Dendritic cell treated with granulocyte-macrophage colony-stimulating factor and Interleukin-4, amounts not matched to agents 40 ng/mL and 50 ng/mL, for 4 days (primary cell): ENCODE data around the gene PDF.

Source experiments
- H3K27ac Mint-ChIP-seq: one replicate; pipeline ENCODE4 v1.8.0; 2022; ENCODE audit warnings: mild to moderate bottlenecking, mixed read lengths
- H3K27me3 Mint-ChIP-seq: one replicate; pipeline ENCODE4 v1.8.0; 2022; ENCODE audit warnings: mild to moderate bottlenecking, mixed read lengths
- H3K36me3 Mint-ChIP-seq: one replicate; pipeline ENCODE4 v1.8.0; 2022; ENCODE audit warnings: low read depth, mixed read lengths
- H3K4me1 Mint-ChIP-seq: one replicate; pipeline ENCODE4 v1.8.0; 2022; ENCODE audit warnings: low read depth, mixed read lengths
- H3K4me3 Mint-ChIP-seq: one replicate; pipeline ENCODE4 v1.8.0; 2022; ENCODE audit warnings: mild to moderate bottlenecking, moderate library complexity, mixed read lengths
- H3K9me3 Mint-ChIP-seq: one replicate; pipeline ENCODE4 v1.8.0; 2022; ENCODE audit warnings: mixed read lengths
- intact Hi-C: fragments of 100-400 bp; cut with micrococcal nuclease; formaldehyde crosslinking; loops from one replicate; pipeline ENCODE4 v1.15.0; 2022

Gene PDF

GRCh38 chr16:69350536-69351133 is 20.2 kb upstream of the PDF start:
- no peak overlapping the region for H3K27ac Mint-ChIP-seq
- H3K4me1 Mint-ChIP-seq = peaks cover 21% of the 10 kb centered on the region
- peaks cover 74% of the 10 kb centered on the region for H3K36me3 Mint-ChIP-seq

DNA sequence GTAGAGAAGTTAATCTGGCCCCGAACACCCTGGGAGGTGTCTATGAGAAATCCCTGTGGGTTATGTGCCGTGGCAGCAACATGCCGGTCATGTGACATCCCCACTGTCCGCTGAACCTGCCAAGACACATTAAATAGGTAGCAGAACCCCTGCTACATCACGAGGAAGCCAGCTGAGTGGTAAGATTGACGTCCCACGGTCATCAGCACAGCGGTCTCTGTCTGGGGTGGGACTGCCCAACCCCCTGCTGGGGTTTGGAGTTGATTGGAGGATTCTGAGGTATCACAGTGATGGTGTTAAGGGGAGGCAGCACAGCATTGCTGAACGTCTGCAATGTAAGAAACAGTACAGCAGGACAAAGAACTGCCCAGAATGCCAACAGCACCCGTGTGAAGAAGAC is 19.1 kb upstream of the PDF start:
- H3K9me3 Mint-ChIP-seq = no peaks in the 10 kb centered on the region
- H3K27me3 Mint-ChIP-seq = no peaks in the 10 kb centered on the region
- intact Hi-C loops = no loop called here
- H3K27ac Mint-ChIP-seq = no peak overlapping the region
- no peak overlapping the region for H3K4me3 Mint-ChIP-seq
- peaks cover 23% of the 10 kb centered on the region for H3K4me1 Mint-ChIP-seq
- H3K36me3 Mint-ChIP-seq = peaks cover 63% of the 10 kb centered on the region

More at GRCh38 chr16:69350536-69351133, 20.2 kb upstream of the PDF start:
- H3K4me3 Mint-ChIP-seq = no peak overlapping the region
- no peaks in the 10 kb centered on the region for H3K9me3 Mint-ChIP-seq
- intact Hi-C loops = no loop called here
- no peaks in the 10 kb centered on the region for H3K27me3 Mint-ChIP-seq

DNA sequence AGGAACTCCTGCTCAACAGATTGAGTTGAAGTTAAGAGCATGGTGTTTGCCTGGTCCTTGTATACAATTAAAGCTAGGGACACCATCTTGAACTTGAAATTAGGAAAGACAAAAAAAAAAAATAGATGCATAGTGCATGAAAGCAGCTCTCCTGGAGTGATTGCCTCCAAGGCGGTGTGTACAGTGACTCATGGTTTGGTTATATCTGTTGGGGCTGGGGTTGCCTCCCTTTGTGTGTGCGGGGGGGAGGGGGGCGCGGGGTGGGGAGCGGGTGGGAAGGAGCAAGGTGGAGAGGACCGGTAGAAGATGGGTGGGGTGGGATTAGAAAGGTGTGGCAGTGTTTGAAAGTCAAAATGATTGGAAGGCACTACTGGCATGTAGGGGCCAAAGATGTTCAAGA is 17.8 kb upstream of the PDF start:
- Mint-ChIP-seq H3K4me3 (no peak overlapping the region), H3K27ac (no peak overlapping the region), H3K27me3 (no peaks in the 10 kb centered on the region), H3K9me3 (no peaks in the 10 kb centered on the region), H3K36me3 (peaks cover 73% of the 10 kb centered on the region), H3K4me1 (peaks cover 23% of the 10 kb centered on the region)
- intact Hi-C loops = no loop called here

- peaks cover 23% of the 10 kb centered on the region for H3K4me1 Mint-ChIP-seq
- no peak overlapping the region for H3K27ac Mint-ChIP-seq
- intact Hi-C loops = no loop called here
- H3K27me3 Mint-ChIP-seq = no peaks in the 10 kb centered on the region
- no peak overlapping the region for H3K4me3 Mint-ChIP-seq
- peaks cover 73% of the 10 kb centered on the region for H3K36me3 Mint-ChIP-seq
- no peaks in the 10 kb centered on the region for H3K9me3 Mint-ChIP-seq
These were observed 16.3 kb upstream of the PDF start for GRCh38 chr16:69346683-69347082.

- Mint-ChIP-seq H3K4me1 (peaks cover 23% of the 10 kb centered on the region), H3K27ac (peak overlapping the region; percentile 48), H3K36me3 (peaks cover 73% of the 10 kb centered on the region), H3K27me3 (no peaks in the 10 kb centered on the region), H3K4me3 (no peak overlapping the region), H3K9me3 (no peaks in the 10 kb centered on the region)
- intact Hi-C loops = no loop called here
These were observed 15.5 kb upstream of the PDF start for GRCh38 chr16:69345923-69346322.

- peaks cover 36% of the 10 kb centered on the region for H3K4me1 Mint-ChIP-seq
- intact Hi-C loops = no loop called here
- no peak overlapping the region for H3K27ac Mint-ChIP-seq
- H3K4me3 Mint-ChIP-seq = no peak overlapping the region
- no peaks in the 10 kb centered on the region for H3K9me3 Mint-ChIP-seq
- no peaks in the 10 kb centered on the region for H3K27me3 Mint-ChIP-seq
- H3K36me3 Mint-ChIP-seq = peaks cover 73% of the 10 kb centered on the region
These were observed 13.8 kb upstream of the PDF start for GRCh38 chr16:69344171-69344570.

DNA sequence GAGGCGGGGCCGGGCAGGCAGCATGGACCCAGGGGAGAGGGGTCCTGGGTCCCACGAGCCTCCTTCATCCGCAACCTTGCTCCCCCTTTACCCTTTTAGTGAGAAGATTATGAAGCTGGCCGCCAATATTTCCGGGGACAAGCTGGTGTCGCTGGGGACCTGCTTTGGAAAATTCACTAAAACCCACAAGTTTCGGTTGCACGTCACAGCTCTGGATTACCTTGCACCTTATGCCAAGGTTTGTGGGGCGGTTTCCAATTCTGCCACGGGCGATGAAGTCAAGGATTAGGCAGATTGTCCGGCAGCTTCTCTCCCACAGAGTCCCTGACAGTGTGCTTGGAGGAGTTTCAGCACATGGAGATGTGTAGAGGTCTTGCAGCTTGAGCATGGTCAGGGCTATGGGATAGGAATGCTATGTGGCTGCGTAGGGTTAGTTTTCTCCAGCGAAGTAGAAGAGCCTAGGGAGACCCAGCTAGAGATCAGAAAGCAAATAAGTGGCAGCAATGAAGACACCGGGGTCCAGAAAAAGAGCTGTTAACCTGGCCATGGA is 9.8 kb upstream of the PDF start:
- peaks cover 83% of the 10 kb centered on the region for H3K36me3 Mint-ChIP-seq
- peak overlapping the region; percentile 93 for H3K4me3 Mint-ChIP-seq
- no peaks in the 10 kb centered on the region for H3K9me3 Mint-ChIP-seq
- no peaks in the 10 kb centered on the region for H3K27me3 Mint-ChIP-seq
- intact Hi-C loops = no loop called here
- peak overlapping the region; percentile 90 for H3K27ac Mint-ChIP-seq
- peaks cover 38% of the 10 kb centered on the region for H3K4me1 Mint-ChIP-seq

GRCh38 chr16:69339289-69340094 is 9.1 kb upstream of the PDF start, which contains the start of the genes COG8 and NIP7:
Gene COG8 (minus strand): TSS chr16:69339564. CDS start chr16:69339552, 12 bp downstream.
Gene NIP7 (plus strand): TSS chr16:69339772. CDS start chr16:69339830, 58 bp downstream.
- intact Hi-C loops = loop anchor here (1.0 to 2.0 kb wide), 2 partner anchors 9 to 47 kb away; partner anchors contain the start of genes PDF and TERF2
- Mint-ChIP-seq H3K4me1 (peaks cover 44% of the 10 kb centered on the region), H3K36me3 (peaks cover 90% of the 10 kb centered on the region), H3K27me3 (no peaks in the 10 kb centered on the region), H3K9me3 (no peaks in the 10 kb centered on the region), H3K27ac (peak within 1 kb of the TSS; percentile 90), H3K4me3 (peak within 1 kb of the TSS; percentile 93)

GRCh38 chr16:69338557-69339288 is 8.3 kb upstream of the PDF start:
- Mint-ChIP-seq H3K36me3 (peaks cover 90% of the 10 kb centered on the region), H3K9me3 (no peaks in the 10 kb centered on the region), H3K4me1 (peaks cover 50% of the 10 kb centered on the region), H3K27ac (peak overlapping the region; percentile 90), H3K4me3 (peak overlapping the region; percentile 93), H3K27me3 (no peaks in the 10 kb centered on the region)
- intact Hi-C loops = loop anchor here (1.0 to 2.0 kb wide), 2 partner anchors 8 to 48 kb away; partner anchors contain the start of genes PDF and TERF2

GRCh38 chr16:69334696-69335095 is 4.3 kb upstream of the PDF start:
- H3K36me3 Mint-ChIP-seq = peaks cover 75% of the 10 kb centered on the region
- no peaks in the 10 kb centered on the region for H3K9me3 Mint-ChIP-seq
- no peak overlapping the region for H3K27ac Mint-ChIP-seq
- H3K4me1 Mint-ChIP-seq = peaks cover 46% of the 10 kb centered on the region
- no peak overlapping the region for H3K4me3 Mint-ChIP-seq
- intact Hi-C loops = no loop called here
- H3K27me3 Mint-ChIP-seq = no peaks in the 10 kb centered on the region

- Mint-ChIP-seq H3K27me3 (no peaks in the 10 kb centered on the region), H3K27ac (peak overlapping the region; percentile 43), H3K9me3 (no peaks in the 10 kb centered on the region), H3K4me3 (peak overlapping the region; percentile 82), H3K4me1 (peaks cover 48% of the 10 kb centered on the region), H3K36me3 (peaks cover 80% of the 10 kb centered on the region)
- intact Hi-C loops = loop anchor here (1.0 kb wide), 1 partner anchor 10 kb away; the partner anchor contains the start of genes COG8 and NIP7
These were observed 761 bp downstream of the PDF start for GRCh38 chr16:69329369-69330285.

GRCh38 chr16:69328854-69329316 is 1.5 kb downstream of the PDF start:
- no peaks in the 10 kb centered on the region for H3K27me3 Mint-ChIP-seq
- peaks cover 49% of the 10 kb centered on the region for H3K4me1 Mint-ChIP-seq
- H3K36me3 Mint-ChIP-seq = peaks cover 80% of the 10 kb centered on the region
- H3K9me3 Mint-ChIP-seq = no peaks in the 10 kb centered on the region
- no peak overlapping the region for H3K4me3 Mint-ChIP-seq
- intact Hi-C loops = no loop called here
- H3K27ac Mint-ChIP-seq = no peak overlapping the region
